ENCODE data around the gene RET.

Gene RET

DNA sequence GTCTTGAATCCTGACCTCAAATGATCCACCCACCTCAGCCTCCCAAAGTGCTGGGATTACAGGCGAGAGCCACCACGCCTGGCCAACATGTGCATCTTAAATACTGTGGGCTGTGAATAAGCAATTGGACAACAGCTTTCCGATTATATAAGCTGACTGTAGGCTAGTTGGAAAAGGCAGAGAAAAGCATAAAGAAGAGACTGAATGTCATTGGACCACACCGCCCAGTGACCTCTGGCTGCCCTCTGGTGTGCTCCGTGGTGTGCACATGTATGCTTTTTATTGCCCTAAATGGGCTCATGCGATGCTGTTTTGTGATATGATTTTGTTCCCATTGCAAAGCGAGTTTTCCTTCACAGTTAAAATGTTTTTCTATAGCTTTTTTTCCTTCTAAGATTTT is 46.0 kb downstream of the RET start:
- ChIA-PET CTCF (interaction anchor here (0.6 kb wide), 1 partner anchor 151 kb away, joined by 3 read pairs; no protein-coding TSS in a partner anchor), POLR2A (ENCODE audit: low non-redundant PET) (no interaction called here)
- no peak for DNase-seq (ENCODE audit: low spot score)
- no peak overlapping the region for H3K27ac ChIP-seq
- TF ChIP-seq, protein P1, sequence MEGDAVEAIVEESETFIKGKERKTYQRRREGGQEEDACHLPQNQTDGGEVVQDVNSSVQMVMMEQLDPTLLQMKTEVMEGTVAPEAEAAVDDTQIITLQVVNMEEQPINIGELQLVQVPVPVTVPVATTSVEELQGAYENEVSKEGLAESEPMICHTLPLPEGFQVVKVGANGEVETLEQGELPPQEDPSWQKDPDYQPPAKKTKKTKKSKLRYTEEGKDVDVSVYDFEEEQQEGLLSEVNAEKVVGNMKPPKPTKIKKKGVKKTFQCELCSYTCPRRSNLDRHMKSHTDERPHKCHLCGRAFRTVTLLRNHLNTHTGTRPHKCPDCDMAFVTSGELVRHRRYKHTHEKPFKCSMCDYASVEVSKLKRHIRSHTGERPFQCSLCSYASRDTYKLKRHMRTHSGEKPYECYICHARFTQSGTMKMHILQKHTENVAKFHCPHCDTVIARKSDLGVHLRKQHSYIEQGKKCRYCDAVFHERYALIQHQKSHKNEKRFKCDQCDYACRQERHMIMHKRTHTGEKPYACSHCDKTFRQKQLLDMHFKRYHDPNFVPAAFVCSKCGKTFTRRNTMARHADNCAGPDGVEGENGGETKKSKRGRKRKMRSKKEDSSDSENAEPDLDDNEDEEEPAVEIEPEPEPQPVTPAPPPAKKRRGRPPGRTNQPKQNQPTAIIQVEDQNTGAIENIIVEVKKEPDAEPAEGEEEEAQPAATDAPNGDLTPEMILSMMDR (conservative IDR thresholded peaks at IDR 0.05; ENCODE audit: low read depth) = no peak

DNA sequence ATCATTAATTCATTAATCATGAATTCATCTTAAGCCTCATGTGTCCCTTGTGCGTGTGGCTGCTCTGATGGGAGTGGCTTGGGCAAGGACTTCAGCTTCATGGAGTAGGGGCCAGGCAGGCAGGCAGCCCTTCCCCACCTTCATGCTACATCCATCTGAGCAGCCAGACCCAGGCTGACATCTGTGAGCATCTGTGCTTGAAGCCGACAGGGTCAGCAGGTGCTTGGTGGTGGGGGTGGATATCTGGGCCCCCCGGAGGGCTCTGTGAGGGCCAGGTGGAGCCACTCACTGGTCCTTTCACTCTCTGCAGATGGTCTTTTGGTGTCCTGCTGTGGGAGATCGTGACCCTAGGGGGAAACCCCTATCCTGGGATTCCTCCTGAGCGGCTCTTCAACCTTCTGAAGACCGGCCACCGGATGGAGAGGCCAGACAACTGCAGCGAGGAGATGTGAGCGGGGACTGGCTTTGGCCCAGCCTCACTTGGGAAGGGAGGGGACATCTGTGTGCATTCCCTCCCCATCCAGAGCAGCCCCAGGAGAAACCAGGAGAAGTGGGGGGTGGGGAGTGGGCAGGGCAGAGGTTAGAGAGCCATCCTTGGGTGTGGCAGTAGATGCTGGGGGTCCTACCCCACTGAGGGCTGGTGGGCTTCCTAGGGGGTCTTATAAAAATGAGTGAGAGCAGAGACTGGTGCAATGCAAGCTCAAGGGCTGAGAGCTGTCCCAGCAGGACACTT is 46.7 kb downstream of the RET start:
- no peak overlapping the region for H3K27ac ChIP-seq
- ChIA-PET CTCF (interaction anchor here (0.6 kb wide), 1 partner anchor 73 kb away, joined by 3 read pairs; no protein-coding TSS in a partner anchor), POLR2A (ENCODE audit: low non-redundant PET) (no interaction called here)
- no peak for DNase-seq (ENCODE audit: low spot score)
- TF ChIP-seq, protein P1 (conservative IDR thresholded peaks at IDR 0.05; ENCODE audit: low read depth) = no peak

DNA sequence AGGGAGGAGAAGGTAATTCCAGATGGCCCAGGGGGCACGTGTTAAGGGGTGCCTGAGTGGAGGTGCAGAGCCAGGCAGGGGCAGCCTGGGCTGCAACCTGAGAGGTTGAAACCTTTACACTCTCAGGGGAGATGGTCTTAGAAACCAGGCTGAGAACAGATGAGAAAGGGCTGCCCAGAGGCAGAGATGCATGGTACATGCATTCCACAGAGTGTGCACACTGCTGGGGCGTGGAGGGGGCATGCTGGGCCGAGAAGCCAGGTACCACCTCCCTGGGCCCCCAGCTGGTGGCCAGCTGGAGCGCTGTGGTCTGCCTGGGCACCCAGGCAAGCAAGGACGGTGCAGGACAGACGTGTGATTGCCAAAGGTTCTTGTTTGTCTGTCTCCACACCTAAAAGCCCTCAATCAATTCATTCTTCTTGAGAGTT is 47.2 kb downstream of the RET start:
- POLR2A ChIA-PET (ENCODE audit: low non-redundant PET) = no interaction called here
- no peak for DNase-seq (ENCODE audit: low spot score)
- H3K27ac ChIP-seq = no peak overlapping the region
- TF ChIP-seq, protein P1 (conservative IDR thresholded peaks at IDR 0.05; ENCODE audit: low read depth) = no peak
- CTCF ChIA-PET = interaction anchor here (0.6 kb wide), 1 partner anchor 73 kb away, joined by 3 read pairs; no protein-coding TSS in a partner anchor

DNA sequence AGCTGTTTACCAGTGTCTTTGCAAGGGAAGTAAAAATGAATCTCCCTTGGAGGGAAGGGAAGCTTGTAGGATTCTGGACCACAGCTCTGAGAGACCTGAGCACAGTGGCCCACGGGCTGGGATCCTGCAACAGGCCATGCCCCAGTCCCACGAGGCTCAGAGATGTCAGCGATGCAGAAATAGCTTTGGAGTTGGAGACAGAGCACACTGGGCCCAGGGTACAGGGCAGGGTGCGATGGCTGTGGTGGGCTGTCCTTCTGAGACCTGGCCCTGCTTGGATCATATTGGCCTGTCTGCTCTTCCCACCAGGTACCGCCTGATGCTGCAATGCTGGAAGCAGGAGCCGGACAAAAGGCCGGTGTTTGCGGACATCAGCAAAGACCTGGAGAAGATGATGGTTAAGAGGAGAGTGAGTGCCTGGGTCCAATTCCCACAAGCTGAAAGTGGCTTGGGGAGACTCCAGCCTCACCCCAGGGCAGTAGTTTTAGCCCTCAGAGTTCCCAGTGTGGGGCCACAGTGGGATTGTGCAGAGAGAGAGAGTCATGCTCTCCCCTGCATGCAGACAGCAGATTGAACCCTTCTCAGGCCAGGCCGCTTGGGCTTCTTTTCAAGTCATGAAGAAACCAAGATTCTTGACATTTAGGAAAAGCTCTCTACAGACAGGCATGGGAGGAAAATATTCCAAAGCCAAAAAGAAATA is 47.9 kb downstream of the RET start:
- TF ChIP-seq, protein P1 (conservative IDR thresholded peaks at IDR 0.05; ENCODE audit: low read depth) = no peak
- no peak for DNase-seq (ENCODE audit: low spot score)
- no peak overlapping the region for H3K27ac ChIP-seq
- ChIA-PET CTCF (no interaction called here), POLR2A (ENCODE audit: low non-redundant PET) (no interaction called here)

DNA sequence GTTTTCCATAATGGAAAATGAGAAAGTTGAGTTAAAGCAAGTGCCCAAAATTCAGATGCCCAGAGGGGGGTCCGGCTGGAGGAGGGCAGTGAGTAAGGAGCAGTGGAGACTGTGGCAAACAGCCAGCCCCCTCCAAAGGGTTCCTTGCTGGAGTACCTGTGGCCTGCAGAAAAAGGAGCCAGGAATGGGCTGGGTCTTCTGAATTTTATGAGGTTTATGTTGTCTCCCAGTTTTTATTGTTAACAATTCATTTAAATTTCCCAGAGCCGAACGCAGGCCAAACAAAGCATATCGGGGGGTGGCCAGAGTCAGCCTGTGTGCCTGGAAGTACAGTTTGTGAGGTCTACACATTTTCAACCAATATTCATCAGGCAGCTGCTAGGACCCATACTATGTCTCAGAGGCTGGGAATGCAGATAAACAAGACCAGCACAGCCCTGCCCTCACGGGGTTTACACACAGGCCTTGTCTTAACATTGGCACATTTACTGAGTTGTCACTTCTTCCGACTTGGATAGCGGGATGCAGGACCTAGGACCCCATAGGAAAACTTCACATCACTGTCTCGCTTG is 48.5 kb downstream of the RET start:
- POLR2A ChIA-PET (ENCODE audit: low non-redundant PET) = no interaction called here
- TF ChIP-seq, protein P1 (conservative IDR thresholded peaks at IDR 0.05; ENCODE audit: low read depth) = no peak
- H3K27ac ChIP-seq = no peak overlapping the region
- CTCF ChIA-PET = no interaction called here
- DNase-seq (ENCODE audit: low spot score) = no peak

DNA sequence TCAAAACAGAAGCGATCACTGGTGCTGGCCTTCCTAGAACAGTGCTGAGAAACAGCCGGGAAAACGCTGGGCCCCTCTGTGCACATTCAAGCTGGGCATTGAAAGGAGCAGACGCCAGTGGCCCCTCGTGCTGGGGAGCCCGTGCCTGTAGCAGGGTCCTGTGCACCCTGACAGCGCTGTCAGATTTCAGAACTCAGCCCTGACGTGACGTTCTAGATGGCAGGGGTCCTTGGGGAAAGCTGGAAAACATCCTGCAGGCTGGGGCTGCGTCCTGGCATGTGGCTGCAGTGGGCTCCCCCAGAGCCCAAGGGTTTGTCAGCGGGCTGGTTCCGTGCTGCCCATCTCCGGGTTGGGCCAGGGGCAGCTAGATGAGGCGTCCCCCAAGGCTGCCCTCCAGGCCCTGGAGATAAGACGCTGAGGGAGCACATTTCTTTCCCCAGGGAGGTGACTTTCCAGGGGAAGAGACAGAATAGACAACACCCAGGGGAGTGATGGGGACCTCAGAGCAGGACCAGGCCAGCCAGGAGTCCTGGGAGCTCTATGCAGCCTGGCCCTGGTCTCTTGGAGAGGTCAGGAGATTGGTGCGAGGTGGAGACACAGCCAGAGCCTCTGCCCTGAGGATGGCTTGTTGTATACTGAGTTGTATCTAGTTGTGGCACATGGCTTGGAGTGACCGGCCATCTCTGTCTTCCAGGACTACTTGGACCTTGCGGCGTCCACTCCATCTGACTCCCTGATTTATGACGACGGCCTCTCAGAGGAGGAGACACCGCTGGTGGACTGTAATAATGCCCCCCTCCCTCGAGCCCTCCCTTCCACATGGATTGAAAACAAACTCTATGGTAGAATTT is 49.2 kb downstream of the RET start:
- H3K27ac ChIP-seq = no peak overlapping the region
- ChIA-PET CTCF (no interaction called here), POLR2A (ENCODE audit: low non-redundant PET) (no interaction called here)
- DNase-seq (ENCODE audit: low spot score) = no peak
- TF ChIP-seq, protein P1 (conservative IDR thresholded peaks at IDR 0.05; ENCODE audit: low read depth) = no peak

Measured in RWPE1 (cell line).